Measurements from ENCODE around the gene LARP7.
A peak's percentile ranks its signal among the peaks of the same experiment; 100 is the strongest.
"Not testable (repeated sequence)": the region's sequence is repeated elsewhere in the genome, so short reads cannot be mapped to it uniquely, and the experiment has no call there.

Gene LARP7

GRCh38 chr4:112636688-112637551 lies at the start of gene LARP7, which contains the start of gene ZGRF1:
TSS of gene LARP7 (plus strand) at chr4:112637143. CDS start at chr4:112644670, 7,527 bp downstream.
TSS of gene ZGRF1 (minus strand) at chr4:112636909. CDS start at chr4:112633176, 3,733 bp downstream.
- peak; percentile 97 for DNase-seq

- DNase-seq = no peak
Measured at GRCh38 chr4:112589206-112589605, 47.7 kb upstream of the LARP7 start.

- DNase-seq = no peak
Measured at GRCh38 chr4:112591593-112591992, 45.4 kb upstream of the LARP7 start.

- no peak for DNase-seq
Measured at GRCh38 chr4:112592717-112593116, 44.2 kb upstream of the LARP7 start.

GRCh38 chr4:112593438-112594133 lies 43.4 kb upstream of the LARP7 start:
- no peak for DNase-seq

- DNase-seq = no peak
Measured at GRCh38 chr4:112594993-112595392, 42.0 kb upstream of the LARP7 start.

- DNase-seq = peak; percentile 24
Measured at GRCh38 chr4:112604589-112604988, 32.4 kb upstream of the LARP7 start.

- not testable (repeated sequence) for DNase-seq
Measured at GRCh38 chr4:112612814-112613213, 24.1 kb upstream of the LARP7 start.

GRCh38 chr4:112616984-112617383 lies 20.0 kb upstream of the LARP7 start:
- no peak for DNase-seq

- no peak for DNase-seq
Measured at GRCh38 chr4:112626228-112626627, 10.7 kb upstream of the LARP7 start.

GRCh38 chr4:112633477-112634235 lies 3.3 kb upstream of the LARP7 start:
- DNase-seq = no peak

GRCh38 chr4:112637552-112637866 lies 566 bp downstream of the LARP7 start:
- DNase-seq = no peak

GRCh38 chr4:112642526-112642925 lies 5.6 kb downstream of the LARP7 start:
- no peak for DNase-seq

- not testable (repeated sequence) for DNase-seq
Measured at GRCh38 chr4:112644595-112645535, 7.9 kb downstream of the LARP7 start.

- no peak for DNase-seq
Measured at GRCh38 chr4:112645541-112646329, 8.8 kb downstream of the LARP7 start.

- DNase-seq = no peak
Measured at GRCh38 chr4:112646632-112647537, 9.9 kb downstream of the LARP7 start.

GRCh38 chr4:112647785-112648184 lies 10.8 kb downstream of the LARP7 start:
- DNase-seq = no peak

GRCh38 chr4:112648263-112649054 lies 11.5 kb downstream of the LARP7 start:
- no peak for DNase-seq

GRCh38 chr4:112649055-112649408 lies 12.1 kb downstream of the LARP7 start:
- DNase-seq = no peak

GRCh38 chr4:112650332-112650731 lies 13.4 kb downstream of the LARP7 start:
- no peak for DNase-seq

Measured in activated T-cell treated with anti-CD3 and anti-CD28 coated beads for 4 hours (primary cell).